IMR-90 (cell line): Measurements from ENCODE around the gene AMACR. TPM values are rescaled to one million over a fixed set of nuclear protein-coding genes. Genes with fewer than 3 reads are reported as not detected.

ENCODE experiments used
- ATAC-seq: fragments of 200-7000 bp; cut with Tn5 transposase; 2 replicates; pipeline ENCODE4 v1.9.1; 2020; ENCODE audit warnings: low read depth, mild to moderate bottlenecking, moderate library complexity
- BruUV-seq: library from RNA; stranded (reverse); fragments of 400-500 nt; replicated peaks from 2 replicates; lab custom pipeline; 2021; lab: Mats Ljungman, UMichigan
- CTCF ChIA-PET: fragments of 300-600 bp; formaldehyde crosslinking; extraction: SDS; loops from one replicate; lab custom pipeline; 2021; ENCODE audit warnings: antibody characterized with exemption; lab: Yijun Ruan, JAX
- POLR2A ChIA-PET: fragments of 300-600 bp; sonication (Branson Sonifier 250); formaldehyde crosslinking; loops from one replicate; lab custom pipeline; 2022; ENCODE audit warnings: antibody characterized with exemption; ENCODE audit not compliant: unreplicated experiment; lab: Charles Lee
- DNase-seq: peaks from one replicate; pipeline ENCODE4 v3.0.0; 2013
- H2AFZ ChIP-seq: replicated peaks from 2 replicates; pipeline ENCODE3; 2013; ENCODE audit warnings: low read length, mild to moderate bottlenecking; ENCODE audit not compliant: poor library complexity
- H2AK5ac ChIP-seq: 2 replicates; pipeline ENCODE4 v1.6.1; 2013; ENCODE audit warnings: low read depth, low read length, inconsistent platforms
- H2AK9ac ChIP-seq: replicated peaks from 2 replicates; pipeline ENCODE3; 2013; ENCODE audit warnings: mild to moderate bottlenecking, low read depth, low read length, moderate library complexity; ENCODE audit not compliant: poor library complexity
- H2BK120ac ChIP-seq: 2 replicates; pipeline ENCODE4 v1.6.1; 2013; ENCODE audit warnings: low read depth, low read length, inconsistent platforms
- H2BK15ac ChIP-seq: 3 replicates; pipeline ENCODE4 v1.6.1; 2013; ENCODE audit warnings: low read depth, low read length, inconsistent platforms
- H2BK20ac ChIP-seq: 2 replicates; pipeline ENCODE4 v1.6.1; 2013; ENCODE audit warnings: low read depth, mild to moderate bottlenecking, inconsistent platforms, low read length, moderate library complexity
- H2BK5ac ChIP-seq: 2 replicates; pipeline ENCODE4 v1.6.1; 2013; ENCODE audit warnings: mild to moderate bottlenecking, low read depth, low read length, inconsistent platforms; ENCODE audit not compliant: poor library complexity, severe bottlenecking
- H3K14ac ChIP-seq: replicated peaks from 2 replicates; pipeline ENCODE4 v1.6.1; 2013; ENCODE audit warnings: low read depth, low read length, inconsistent platforms
- H3K18ac ChIP-seq: 2 replicates; pipeline ENCODE4 v1.6.1; 2013; ENCODE audit warnings: low read depth, low read length, control low read depth
- H3K23ac ChIP-seq: 2 replicates; pipeline ENCODE4 v1.6.1; 2013; ENCODE audit warnings: low read depth, low read length, inconsistent platforms
- H3K27ac ChIP-seq: 2 replicates; pipeline ENCODE4 v1.5.1; 2013; ENCODE audit warnings: mild to moderate bottlenecking, control low read depth, low read length; ENCODE audit not compliant: insufficient read depth
- H3K27me3 ChIP-seq: 2 replicates; pipeline ENCODE4 v1.6.1; 2013; ENCODE audit warnings: low read length; ENCODE audit not compliant: control insufficient read depth, insufficient read depth
- H3K36me3 ChIP-seq: 2 replicates; pipeline ENCODE4 v1.6.1; 2013; ENCODE audit warnings: low read length, mixed read lengths; ENCODE audit not compliant: control insufficient read depth, insufficient read depth
- H3K4ac ChIP-seq: 2 replicates; pipeline ENCODE4 v1.6.1; 2013; ENCODE audit warnings: low read depth, low read length, inconsistent platforms
- H3K4me1 ChIP-seq: 2 replicates; pipeline ENCODE4 v1.6.1; 2013; ENCODE audit warnings: low read length, mixed read lengths; ENCODE audit not compliant: control insufficient read depth, insufficient read depth
- H3K4me2 ChIP-seq: 2 replicates; pipeline ENCODE4 v1.6.1; 2013; ENCODE audit warnings: low read depth, mild to moderate bottlenecking, control low read depth, low read length, moderate library complexity
- H3K4me3 ChIP-seq: 2 replicates; pipeline ENCODE4 v1.5.1; 2013; ENCODE audit warnings: low read depth, mild to moderate bottlenecking, control low read depth, low read length, moderate library complexity; ENCODE audit not compliant: insufficient read depth
- H3K56ac ChIP-seq: 2 replicates; pipeline ENCODE4 v1.6.1; 2013; ENCODE audit warnings: low read length, inconsistent platforms; ENCODE audit not compliant: insufficient read depth; ENCODE audit errors: extremely low read depth
- H3K79me1 ChIP-seq, 2 experiments: 2 replicates each; pipeline ENCODE4 v1.6.1; 2013; ENCODE audit warnings: low read length in 2 of 2, inconsistent platforms in 1 of 2, low read depth in 1 of 2
- H3K9ac ChIP-seq: 2 replicates; pipeline ENCODE4 v1.6.1; 2013; ENCODE audit warnings: low read depth, low read length, control low read depth
- H3K9me1 ChIP-seq: 2 replicates; pipeline ENCODE4 v1.6.1; 2013; ENCODE audit warnings: low read length, inconsistent platforms; ENCODE audit not compliant: insufficient read depth
- H3K9me3 ChIP-seq: 2 replicates; pipeline ENCODE4 v1.6.1; 2013; ENCODE audit warnings: low read length; ENCODE audit not compliant: control insufficient read depth, insufficient read depth
- H4K20me1 ChIP-seq: 2 replicates; pipeline ENCODE4 v1.6.1; 2013; ENCODE audit warnings: low read length, inconsistent platforms; ENCODE audit not compliant: insufficient read depth
- H4K5ac ChIP-seq: 2 replicates; pipeline ENCODE4 v1.6.1; 2013; ENCODE audit warnings: mild to moderate bottlenecking, low read depth, low read length, control low read depth
- H4K8ac ChIP-seq, 2 experiments: 2 replicates each; pipeline ENCODE4 v1.6.1; 2013; ENCODE audit warnings: low read depth in 2 of 2, low read length in 2 of 2, control low read depth in 1 of 2, inconsistent platforms in 1 of 2
- H4K91ac ChIP-seq: 2 replicates; pipeline ENCODE4 v1.6.1; 2013; ENCODE audit warnings: low read depth, low read length, inconsistent platforms; ENCODE audit not compliant: insufficient read depth
- BHLHE40 ChIP-seq: fragments of 150-350 bp; IDR thresholded peaks from 2 replicates; pipeline ENCODE4 v1.6.1; 2016; ENCODE audit warnings: mild to moderate bottlenecking, low read depth, low read length
- CEBPB ChIP-seq: IDR thresholded peaks from 2 replicates; pipeline ENCODE4 v1.6.1; 2012; ENCODE audit warnings: low read depth, low read length, improper control_type of control experiment
- MAFK ChIP-seq: IDR thresholded peaks from 2 replicates; pipeline ENCODE4 v1.6.1; 2012; ENCODE audit warnings: low read depth, low read length, improper control_type of control experiment
- NFE2L2 ChIP-seq: fragments of 150-350 bp; IDR thresholded peaks from 2 replicates; pipeline ENCODE4 v1.6.1; 2016; ENCODE audit warnings: low read depth, mild to moderate bottlenecking, low read length
- RCOR1 ChIP-seq: IDR thresholded peaks from 2 replicates; pipeline ENCODE4 v1.6.1; 2012; ENCODE audit warnings: mild to moderate bottlenecking, low read length, improper control_type of control experiment; ENCODE audit not compliant: insufficient replicate concordance
- WGBS, 2 experiments: methylation state at CpG; one replicate each; pipeline versions ENCODE4 v1.1.5 to v1.1.7; 2013; ENCODE audit warnings: missing lambda C conversion rate in 2 of 2; ENCODE audit not compliant: insufficient read length in 1 of 2; ENCODE audit errors: extremely low coverage in 2 of 2; 5-methylcytosine and 5-hydroxymethylcytosine counted together
- dilution Hi-C: fragments of 300-500 bp; cut with HindIII; formaldehyde crosslinking; loops from one replicate; pipeline ENCODE4 v1.14.3; 2018; ENCODE audit warnings: low sequenced_read_pairs; ENCODE audit not compliant: unreplicated experiment
- in situ Hi-C: fragments of 300-500 bp; cut with MboI; formaldehyde crosslinking; loops from 3 replicates; pipeline ENCODE4 v1.14.3; 2019; ENCODE audit warnings: low sequenced_read_pairs, inconsistent platforms, mixed read lengths
- intact Hi-C: fragments of 100-400 bp; cut with micrococcal nuclease; formaldehyde crosslinking; loops from 2 replicates; pipeline ENCODE4 v1.10.0; 2022
- polyA plus RNA-seq, 3 experiments: library from polyadenylated mRNA; depleted of rRNA; stranded (reverse); fragments of >200 nt; gene quantifications; 2 replicates each; pipeline ENCODE4 v1.2.3, GENCODE V29; 2012; ENCODE audit warnings: low replicate concordance in 1 of 3
- total RNA-seq: library from RNA; depleted of rRNA; stranded (reverse); fragments of >200 nt; gene quantifications from 2 replicates; pipeline ENCODE4 v1.2.3, GENCODE V29; 2012

AMACR gene
- total and polyA plus RNA-seq, 2 of the 4 experiments (the other 2 are of a cell fraction) = 8.2 to 12.9 TPM

GRCh38 chr5:33964132-33964700 is 43.6 kb downstream of the AMACR start:
- H3K27me3 ChIP-seq = peaks cover 22% of the 10 kb centered on the region
- TF ChIP-seq RCOR1 = no peak
- TF ChIP-seq NFE2L2 = peak; percentile 28; the same call in 1 of the 2 replicates
- no peak for TF ChIP-seq MAFK
- no peak for TF ChIP-seq CEBPB
- no peak for TF ChIP-seq BHLHE40
- H3K18ac ChIP-seq = no peak overlapping the region
- no peaks in the 10 kb centered on the region for H3K79me1 ChIP-seq
- POLR2A ChIA-PET = interaction anchor here (0.7 kb wide), 1 partner anchor 494 kb away, joined by 3 read pairs; no protein-coding TSS in a partner anchor
- dilution Hi-C loops = no loop called here
- BruUV-seq = no TSS peak
- no peak overlapping the region for H3K4me2 ChIP-seq
- no peak overlapping the region for H2AK5ac ChIP-seq
- H4K91ac ChIP-seq = no peak overlapping the region
- H3K56ac ChIP-seq = no peak overlapping the region
- no peak overlapping the region for H2BK15ac ChIP-seq
- H4K8ac ChIP-seq = no peak overlapping the region
- no peak overlapping the region for H4K5ac ChIP-seq
- H3K4me3 ChIP-seq = no peak overlapping the region
- H2BK5ac ChIP-seq = no peak overlapping the region
- H2AK9ac ChIP-seq = no peak overlapping the region
- no peak overlapping the region for H3K4ac ChIP-seq
- no peak overlapping the region for H3K23ac ChIP-seq
- CTCF ChIA-PET = no interaction called here
- no peak overlapping the region for H2BK20ac ChIP-seq
- DNase-seq (no peak), ATAC-seq (no peak)
- H3K14ac ChIP-seq = no peak overlapping the region
- intact Hi-C loops = no loop called here
- no peaks in the 10 kb centered on the region for H3K9me1 ChIP-seq
- no peak overlapping the region for H3K27ac ChIP-seq
- H3K9me3 ChIP-seq = no peaks in the 10 kb centered on the region
- in situ Hi-C loops = no loop called here
- H3K9ac ChIP-seq = no peak overlapping the region
- no peaks in the 10 kb centered on the region for H3K36me3 ChIP-seq
- no peak overlapping the region for H2AFZ ChIP-seq
- no peak overlapping the region for H2BK120ac ChIP-seq
- no CpG with 5 or more reads among the region's 2 CpGs for WGBS, 2 experiments
- H4K20me1 ChIP-seq = no peaks in the 10 kb centered on the region
- H3K4me1 ChIP-seq = no peaks in the 10 kb centered on the region
